Transverse colon (tissue), 4 donors: ENCODE data around the gene ATP9B. TPM values are rescaled to one million over a fixed set of nuclear protein-coding genes. Genes with fewer than 3 reads are reported as not detected.

Experiments used
- DNase-seq: peaks from one replicate; pipeline ENCODE4 v3.0.0-alpha.2; 2019
- H3K27ac ChIP-seq, 4 donors: fragments of 200-600 bp; sonication (generic); 2 replicates each; pipeline ENCODE4 v1.5.1; 2016 to 2018; ENCODE audit warnings: inconsistent platforms in 4 of 4
- H3K27me3 ChIP-seq: fragments of 200-600 bp; sonication (generic); 2 replicates; pipeline ENCODE4 v1.5.1; 2017; ENCODE audit warnings: inconsistent platforms
- H3K36me3 ChIP-seq, 4 donors: fragments of 200-600 bp; sonication (generic); 2 replicates each; pipeline ENCODE4 v1.5.1; 2017 to 2019; ENCODE audit warnings: inconsistent platforms in 4 of 4
- H3K4me1 ChIP-seq, 4 donors: fragments of 200-600 bp; sonication (generic); 2 replicates each; pipeline ENCODE4 v1.5.1; 2017 to 2020; ENCODE audit warnings: inconsistent platforms in 4 of 4
- H3K4me3 ChIP-seq, 4 donors: fragments of 200-600 bp; sonication (generic); 1 replicate in 1 of 4; 2 replicates in 3 of 4; pipeline versions ENCODE4 v1.5.1 to v1.6.1; 2017 to 2019; ENCODE audit warnings: inconsistent platforms in 4 of 4
- H3K9me3 ChIP-seq, 2 donors: fragments of 200-600 bp; sonication (generic); 2 replicates each; pipeline ENCODE4 v1.5.1; 2017 to 2019; ENCODE audit warnings: inconsistent platforms in 2 of 2
- CTCF ChIP-seq, 5 experiments: fragments of 200-600 bp in 3 of 5; fragments of 450-650 bp in 2 of 5; sonication (generic) in 3 of 5; IDR thresholded peaks; 1 replicate in 2 of 5; 2 replicates in 3 of 5; pipeline ENCODE4 v1.5.1; 2016 to 2017; ENCODE audit warnings: antibody characterized with exemption in 5 of 5, inconsistent platforms in 3 of 5, mild to moderate bottlenecking in 2 of 5, moderate library complexity in 1 of 5
- EP300 ChIP-seq: sonication (generic); formaldehyde crosslinking; IDR thresholded peaks from one replicate; pipeline ENCODE4 v1.6.1; 2017; ENCODE audit warnings: antibody characterized with exemption, low read depth
- POLR2A ChIP-seq: fragments of 450-650 bp; IDR thresholded peaks from one replicate; pipeline ENCODE4 v1.6.1; 2016; ENCODE audit warnings: antibody characterized with exemption, mild to moderate bottlenecking, moderate library complexity
- POLR2AphosphoS5 ChIP-seq, 3 donors: sonication (generic); formaldehyde crosslinking; IDR thresholded peaks; one replicate each; pipeline ENCODE4 v1.6.1; 2016; ENCODE audit warnings: antibody characterized with exemption in 3 of 3
- WGBS, 2 donors: methylation state at CpG; one replicate each; pipeline ENCODE4 v1.1.5; 2018; ENCODE audit warnings: low coverage in 1 of 2; 5-methylcytosine and 5-hydroxymethylcytosine counted together
- in situ Hi-C, 4 donors: fragments of 200-750 bp; cut with MboI; loops; one replicate each; pipeline versions ENCODE4 v1.15.0 to v1.15.1; 2017; ENCODE audit warnings: low sequenced_read_pairs in 3 of 4, low pct_ligation_motif_present in 1 of 4, low pct_unique_long_range_greater_than_20kb in 1 of 4
- intact Hi-C: fragments of 100-400 bp; cut with DNase I; formaldehyde crosslinking; loops from one replicate; pipeline ENCODE4 v1.15.1; 2023; ENCODE audit warnings: low total_unique reads
- total RNA-seq, 4 donors: library from RNA; depleted of rRNA; stranded (reverse); fragments of >200 nt; gene quantifications; one replicate each; pipeline ENCODE4 v1.1.0, GENCODE V29; 2016

Gene ATP9B
- total RNA-seq, 4 donors from 2014 or later: 36.3 to 70.3 (median 41.6) TPM

- H3K27ac ChIP-seq: no peak overlapping the region
- 53 to 65% methylated on average over 3 to 16 of the region's 16 CpGs for WGBS, 2 donors
- no peaks in the 10 kb centered on the region for H3K36me3 ChIP-seq
- TF ChIP-seq CTCF (IDR thresholded peaks at IDR 0.05) (no peak), POLR2A (no peak)
- no peaks in the 10 kb centered on the region for H3K4me1 ChIP-seq
- intact Hi-C loops: no loop called here
- H3K4me3 ChIP-seq: no peak overlapping the region
- no peak for DNase-seq
- H3K27me3 ChIP-seq: peaks cover 29% of the 10 kb centered on the region
- no peaks in the 10 kb centered on the region for H3K9me3 ChIP-seq
- in situ Hi-C loops: loop anchor here in 1 of 4 donors (25.0 kb wide), 2 partner anchors 127 to 252 kb away; no protein-coding TSS in a partner anchor
Observed at GRCh38 chr18:79384834-79385233, 315.6 kb downstream of the ATP9B start.

DNA sequence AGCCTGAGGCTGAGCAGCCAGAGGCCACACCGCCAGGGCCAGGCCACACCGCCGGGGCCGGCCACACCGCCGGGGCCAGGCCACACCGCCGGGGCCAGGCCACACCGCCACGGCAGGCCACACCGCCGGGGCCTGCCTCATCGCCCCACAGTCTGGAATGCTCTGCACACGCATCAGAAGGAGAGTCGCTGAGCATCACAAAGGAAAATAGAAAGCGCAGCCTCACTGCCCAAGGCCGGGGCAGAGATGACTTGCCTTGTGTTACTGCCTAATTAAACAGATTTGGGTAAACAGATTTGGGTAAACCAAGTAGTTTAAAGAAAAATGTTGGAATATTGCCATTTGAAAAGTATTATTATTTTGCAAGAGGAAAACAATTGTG, 316.1 kb downstream of the ATP9B start:
- in situ Hi-C loops: loop anchor here in 1 of 4 donors (25.0 kb wide), 2 partner anchors 127 to 252 kb away; no protein-coding TSS in a partner anchor
- Histone ChIP-seq H3K4me3 (no peak overlapping the region), H3K27ac (no peak overlapping the region), H3K4me1 (no peaks in the 10 kb centered on the region), H3K27me3 (peaks cover 32% of the 10 kb centered on the region), H3K36me3 (no peaks in the 10 kb centered on the region), H3K9me3 (no peaks in the 10 kb centered on the region)
- no peak for DNase-seq
- TF ChIP-seq POLR2A: no peak
- TF ChIP-seq CTCF (IDR thresholded peaks at IDR 0.05): no peak
- no peak for TF ChIP-seq POLR2AphosphoS5 (IDR thresholded peaks at IDR 0.05)
- TF ChIP-seq EP300: no peak
- intact Hi-C loops: no loop called here
- WGBS, 2 donors: 70 to 84% methylated on average over 7 to 17 of the region's 17 CpGs

DNA sequence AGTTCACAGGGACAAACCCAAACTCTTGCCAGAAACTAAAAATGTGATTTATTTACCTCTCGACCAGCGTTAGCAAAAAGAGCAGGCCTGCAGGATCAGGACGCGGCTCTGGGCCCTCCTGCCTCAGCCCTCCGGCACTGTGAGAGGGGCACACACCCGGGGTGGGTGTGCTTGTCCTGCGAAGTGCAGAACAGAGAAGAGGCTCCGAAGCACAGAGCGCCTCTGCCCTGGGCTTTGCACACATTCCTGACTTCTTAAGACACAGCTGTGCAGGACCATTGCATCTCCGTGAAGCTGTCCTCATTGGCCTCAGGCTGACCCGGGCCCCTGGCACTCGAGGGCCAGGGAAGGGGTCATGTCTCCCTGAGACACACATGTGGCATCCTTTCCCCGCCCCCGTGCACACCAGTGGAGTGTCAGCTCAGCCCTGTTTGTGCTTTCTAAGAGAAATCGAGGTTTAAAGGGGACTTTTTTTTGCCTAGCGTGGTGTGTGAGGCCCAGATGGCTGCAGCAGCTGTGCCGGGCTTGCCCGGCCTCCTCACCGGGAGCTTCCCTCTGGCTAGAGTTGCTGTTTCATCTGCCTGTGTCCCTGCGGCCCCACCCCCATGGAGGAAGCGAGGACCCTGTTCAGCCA, 316.6 kb downstream of the ATP9B start:
- H3K4me1 ChIP-seq: no peaks in the 10 kb centered on the region
- peaks cover 38% of the 10 kb centered on the region for H3K27me3 ChIP-seq
- TF ChIP-seq EP300: no peak
- TF ChIP-seq POLR2A: no peak
- WGBS, 2 donors: 63 to 77% methylated on average over 2 to 20 of the region's 21 CpGs
- intact Hi-C loops: no loop called here
- no peak overlapping the region for H3K4me3 ChIP-seq
- H3K36me3 ChIP-seq: no peaks in the 10 kb centered on the region
- no peaks in the 10 kb centered on the region for H3K9me3 ChIP-seq
- H3K27ac ChIP-seq: no peak overlapping the region
- in situ Hi-C loops: loop anchor here in 1 of 4 donors (25.0 kb wide), 2 partner anchors 126 to 251 kb away; no protein-coding TSS in a partner anchor
- no peak for DNase-seq

DNA sequence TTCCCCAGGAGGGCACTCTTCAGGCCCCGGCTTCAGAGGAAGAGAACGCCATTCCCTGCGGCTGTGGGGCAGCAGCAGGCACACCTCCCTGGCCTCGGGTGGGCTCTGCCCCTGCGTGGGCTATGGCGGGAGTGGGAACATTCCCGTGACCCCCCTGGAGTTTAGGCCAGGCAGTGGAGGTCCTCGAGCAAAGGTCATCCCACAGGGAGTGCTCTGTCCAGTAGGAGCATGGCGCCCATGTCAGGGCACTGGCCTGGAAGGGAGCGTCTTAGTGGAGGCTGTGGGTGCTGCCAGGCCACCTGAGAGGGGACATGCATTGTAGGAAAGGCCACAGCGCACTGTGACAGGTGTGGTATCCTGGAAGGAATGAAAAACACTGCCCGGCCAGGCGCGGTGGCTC, 317.4 kb downstream of the ATP9B start:
- TF ChIP-seq EP300 (no peak), POLR2A (no peak), POLR2AphosphoS5 (IDR thresholded peaks at IDR 0.05) (no peak), CTCF (IDR thresholded peaks at IDR 0.05) (no peak)
- intact Hi-C loops (no loop called here), in situ Hi-C loops (loop anchor here in 1 of 4 donors (25.0 kb wide), 2 partner anchors 126 to 251 kb away; no protein-coding TSS in a partner anchor)
- H3K27me3 ChIP-seq: peaks cover 44% of the 10 kb centered on the region
- H3K9me3 ChIP-seq: no peaks in the 10 kb centered on the region
- H3K27ac ChIP-seq: no peak overlapping the region
- WGBS, 2 donors: 89% methylated on average over 14 of the region's 14 CpGs; no CpG with 5 or more reads in 1 of the 2 donors
- H3K4me3 ChIP-seq: no peak overlapping the region
- H3K36me3 ChIP-seq: no peaks in the 10 kb centered on the region
- H3K4me1 ChIP-seq: no peaks in the 10 kb centered on the region
- DNase-seq: no peak
